Transverse colon (tissue), 4 donors: ENCODE results near the gene ICA1. TPM values are rescaled to one million over a fixed set of nuclear protein-coding genes. Genes with fewer than 3 reads are reported as not detected.

Source experiments
- DNase-seq: peaks from one replicate; pipeline ENCODE4 v3.0.0-alpha.2; 2019
- H3K27ac ChIP-seq, 4 donors: fragments of 200-600 bp; sonication (generic); 2 replicates each; pipeline ENCODE4 v1.5.1; 2016 to 2018; ENCODE audit warnings: inconsistent platforms in 4 of 4
- H3K27me3 ChIP-seq: fragments of 200-600 bp; sonication (generic); 2 replicates; pipeline ENCODE4 v1.5.1; 2017; ENCODE audit warnings: inconsistent platforms
- H3K36me3 ChIP-seq, 4 donors: fragments of 200-600 bp; sonication (generic); 2 replicates each; pipeline ENCODE4 v1.5.1; 2017 to 2019; ENCODE audit warnings: inconsistent platforms in 4 of 4
- H3K4me1 ChIP-seq, 4 donors: fragments of 200-600 bp; sonication (generic); 2 replicates each; pipeline ENCODE4 v1.5.1; 2017 to 2020; ENCODE audit warnings: inconsistent platforms in 4 of 4
- H3K4me3 ChIP-seq, 4 donors: fragments of 200-600 bp; sonication (generic); 1 replicate in 1 of 4; 2 replicates in 3 of 4; pipeline versions ENCODE4 v1.5.1 to v1.6.1; 2017 to 2019; ENCODE audit warnings: inconsistent platforms in 4 of 4
- H3K9me3 ChIP-seq, 2 donors: fragments of 200-600 bp; sonication (generic); 2 replicates each; pipeline ENCODE4 v1.5.1; 2017 to 2019; ENCODE audit warnings: inconsistent platforms in 2 of 2
- EP300 ChIP-seq: sonication (generic); formaldehyde crosslinking; IDR thresholded peaks from one replicate; pipeline ENCODE4 v1.6.1; 2017; ENCODE audit warnings: antibody characterized with exemption, low read depth
- POLR2A ChIP-seq: fragments of 450-650 bp; IDR thresholded peaks from one replicate; pipeline ENCODE4 v1.6.1; 2016; ENCODE audit warnings: antibody characterized with exemption, mild to moderate bottlenecking, moderate library complexity
- POLR2AphosphoS5 ChIP-seq, 3 donors: sonication (generic); formaldehyde crosslinking; IDR thresholded peaks; one replicate each; pipeline ENCODE4 v1.6.1; 2016; ENCODE audit warnings: antibody characterized with exemption in 3 of 3
- WGBS, 2 donors: methylation state at CpG; one replicate each; pipeline ENCODE4 v1.1.5; 2018; ENCODE audit warnings: low coverage in 1 of 2; 5-methylcytosine and 5-hydroxymethylcytosine counted together
- in situ Hi-C, 4 donors: fragments of 200-750 bp; cut with MboI; loops; one replicate each; pipeline versions ENCODE4 v1.15.0 to v1.15.1; 2017; ENCODE audit warnings: low sequenced_read_pairs in 3 of 4, low pct_ligation_motif_present in 1 of 4, low pct_unique_long_range_greater_than_20kb in 1 of 4
- intact Hi-C: fragments of 100-400 bp; cut with DNase I; formaldehyde crosslinking; loops from one replicate; pipeline ENCODE4 v1.15.1; 2023; ENCODE audit warnings: low total_unique reads
- total RNA-seq, 4 donors: library from RNA; depleted of rRNA; stranded (reverse); fragments of >200 nt; gene quantifications; one replicate each; pipeline ENCODE4 v1.1.0, GENCODE V29; 2016
- TF ChIP-seq, protein P1 (sequence below), 5 experiments: fragments of 200-600 bp in 3 of 5; fragments of 450-650 bp in 2 of 5; sonication (generic) in 3 of 5; IDR thresholded peaks; 1 replicate in 2 of 5; 2 replicates in 3 of 5; pipeline ENCODE4 v1.5.1; 2016 to 2017; ENCODE audit warnings: antibody characterized with exemption in 5 of 5, inconsistent platforms in 3 of 5, mild to moderate bottlenecking in 2 of 5, moderate library complexity in 1 of 5

Gene ICA1
- total RNA-seq, 4 donors from 2014 or later = 47.9 to 79.4 (median 54.3) TPM

DNA sequence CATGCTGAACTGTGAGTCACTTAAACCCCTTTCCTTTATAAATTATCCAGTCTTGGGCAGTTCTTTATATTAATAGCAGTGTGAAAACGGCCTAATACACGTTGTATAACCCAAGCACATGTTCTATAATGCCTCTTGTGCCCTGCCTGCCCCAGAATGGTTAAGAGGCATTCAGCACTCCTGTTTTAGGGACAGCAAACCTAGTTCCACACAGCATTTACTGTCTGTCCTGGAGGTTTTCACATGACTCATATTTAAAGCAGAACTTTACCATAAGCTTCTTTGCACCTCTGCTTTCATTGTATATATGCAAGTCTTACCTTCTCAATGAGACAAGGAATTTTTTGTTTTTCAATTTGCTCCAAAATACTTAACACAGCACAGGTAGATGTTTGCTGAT lies 144.8 kb downstream of the ICA1 start:
- in situ Hi-C loops (no loop called here), intact Hi-C loops (no loop called here)
- Histone ChIP-seq H3K27ac (no peak overlapping the region), H3K4me1 (no peaks in the 10 kb centered on the region), H3K4me3 (no peak overlapping the region), H3K27me3 (no peaks in the 10 kb centered on the region), H3K36me3 (peaks cover 0 to 4% (median 0%) of the 10 kb centered on the region in 4 donors), H3K9me3 (no peaks in the 10 kb centered on the region)
- TF ChIP-seq, protein P1, sequence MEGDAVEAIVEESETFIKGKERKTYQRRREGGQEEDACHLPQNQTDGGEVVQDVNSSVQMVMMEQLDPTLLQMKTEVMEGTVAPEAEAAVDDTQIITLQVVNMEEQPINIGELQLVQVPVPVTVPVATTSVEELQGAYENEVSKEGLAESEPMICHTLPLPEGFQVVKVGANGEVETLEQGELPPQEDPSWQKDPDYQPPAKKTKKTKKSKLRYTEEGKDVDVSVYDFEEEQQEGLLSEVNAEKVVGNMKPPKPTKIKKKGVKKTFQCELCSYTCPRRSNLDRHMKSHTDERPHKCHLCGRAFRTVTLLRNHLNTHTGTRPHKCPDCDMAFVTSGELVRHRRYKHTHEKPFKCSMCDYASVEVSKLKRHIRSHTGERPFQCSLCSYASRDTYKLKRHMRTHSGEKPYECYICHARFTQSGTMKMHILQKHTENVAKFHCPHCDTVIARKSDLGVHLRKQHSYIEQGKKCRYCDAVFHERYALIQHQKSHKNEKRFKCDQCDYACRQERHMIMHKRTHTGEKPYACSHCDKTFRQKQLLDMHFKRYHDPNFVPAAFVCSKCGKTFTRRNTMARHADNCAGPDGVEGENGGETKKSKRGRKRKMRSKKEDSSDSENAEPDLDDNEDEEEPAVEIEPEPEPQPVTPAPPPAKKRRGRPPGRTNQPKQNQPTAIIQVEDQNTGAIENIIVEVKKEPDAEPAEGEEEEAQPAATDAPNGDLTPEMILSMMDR (IDR thresholded peaks at IDR 0.05) = no peak
- TF ChIP-seq POLR2A (no peak), POLR2AphosphoS5 (IDR thresholded peaks at IDR 0.05) (no peak), EP300 (no peak)
- no peak for DNase-seq
- WGBS, 2 donors = 72% methylated on average over 2 of the region's 2 CpGs; no CpG with 5 or more reads in 1 of the 2 donors

DNA sequence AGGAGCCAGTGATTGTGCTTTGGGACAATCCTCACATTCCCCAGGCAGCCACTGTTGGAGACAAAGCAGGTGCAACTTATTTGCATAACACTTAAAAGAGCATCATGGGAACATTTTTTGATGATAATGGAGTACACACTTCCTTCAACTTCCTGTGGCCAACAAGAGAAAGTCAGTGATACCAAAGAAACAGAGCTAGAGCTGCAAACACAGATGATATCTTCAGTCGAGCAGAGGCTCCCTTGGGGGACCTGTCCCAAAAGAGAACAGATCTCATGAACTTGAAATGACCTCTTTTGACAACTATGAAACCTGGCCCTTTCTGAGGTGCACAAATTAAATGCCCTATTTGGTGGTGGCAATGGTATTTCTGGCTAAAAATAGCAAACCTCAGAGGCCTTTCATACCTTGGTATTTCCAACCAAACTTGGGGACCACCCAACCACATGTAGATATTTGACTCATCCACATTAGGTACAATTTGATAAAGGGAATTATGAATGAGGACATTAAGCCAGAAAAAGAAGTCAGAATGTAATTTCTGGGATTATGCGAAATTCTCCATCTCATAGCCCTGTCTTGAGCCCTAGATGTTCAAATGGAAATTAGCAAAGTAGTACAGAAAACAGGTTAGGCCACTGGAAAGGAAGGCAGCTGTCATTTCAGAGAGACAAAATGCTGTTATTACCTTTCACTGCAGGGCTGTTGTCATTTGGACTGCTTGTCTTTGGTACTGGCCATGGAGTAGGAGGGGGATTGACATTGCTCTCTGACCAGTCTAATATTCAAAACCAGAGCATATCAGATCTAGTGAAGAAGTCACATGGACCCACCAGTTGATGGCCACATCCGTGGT lies 146.2 kb downstream of the ICA1 start:
- Histone ChIP-seq H3K4me3 (no peak overlapping the region), H3K27ac (no peak overlapping the region), H3K27me3 (no peaks in the 10 kb centered on the region), H3K36me3 (peaks cover 0 to 4% (median 0%) of the 10 kb centered on the region in 4 donors), H3K9me3 (no peaks in the 10 kb centered on the region), H3K4me1 (no peaks in the 10 kb centered on the region)
- WGBS, 2 donors = 70 to 82% methylated on average over 2 to 3 of the region's 3 CpGs
- in situ Hi-C loops = no loop called here
- TF ChIP-seq POLR2A (no peak), EP300 (no peak), POLR2AphosphoS5 (IDR thresholded peaks at IDR 0.05) (no peak)
- TF ChIP-seq, protein P1 (IDR thresholded peaks at IDR 0.05) = no peak
- intact Hi-C loops = no loop called here
- DNase-seq = no peak

DNA sequence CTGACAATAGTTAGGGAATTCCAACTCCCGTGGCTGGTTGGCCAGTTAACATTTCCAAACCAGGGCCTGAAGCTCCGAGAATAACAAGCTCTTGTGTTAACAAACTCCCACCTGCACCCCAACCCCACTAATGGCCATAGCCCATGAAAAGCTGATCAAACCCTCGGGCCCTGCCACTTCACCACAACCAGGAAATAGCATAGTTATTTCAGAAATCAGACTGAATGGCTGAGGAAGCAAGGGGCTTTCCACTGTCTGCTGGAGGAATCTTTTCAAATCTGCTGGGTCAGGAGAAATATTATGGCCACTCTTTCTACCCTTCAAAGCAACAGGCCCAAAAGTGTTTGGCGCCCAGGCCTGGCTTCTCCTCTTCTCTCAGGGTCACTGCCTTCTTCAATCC lies 147.8 kb downstream of the ICA1 start:
- no peak overlapping the region for H3K4me3 ChIP-seq
- in situ Hi-C loops = no loop called here
- peaks cover 0 to 4% (median 0%) of the 10 kb centered on the region in 4 donors for H3K36me3 ChIP-seq
- 85 to 90% methylated on average over 1 to 4 of the region's 4 CpGs for WGBS, 2 donors
- no peak for TF ChIP-seq POLR2AphosphoS5 (IDR thresholded peaks at IDR 0.05)
- TF ChIP-seq EP300 = no peak
- TF ChIP-seq POLR2A = no peak
- TF ChIP-seq, protein P1 (IDR thresholded peaks at IDR 0.05) = no peak
- no peaks in the 10 kb centered on the region for H3K4me1 ChIP-seq
- no peak overlapping the region for H3K27ac ChIP-seq
- DNase-seq = no peak
- no peaks in the 10 kb centered on the region for H3K27me3 ChIP-seq
- intact Hi-C loops = no loop called here
- no peaks in the 10 kb centered on the region for H3K9me3 ChIP-seq

DNA sequence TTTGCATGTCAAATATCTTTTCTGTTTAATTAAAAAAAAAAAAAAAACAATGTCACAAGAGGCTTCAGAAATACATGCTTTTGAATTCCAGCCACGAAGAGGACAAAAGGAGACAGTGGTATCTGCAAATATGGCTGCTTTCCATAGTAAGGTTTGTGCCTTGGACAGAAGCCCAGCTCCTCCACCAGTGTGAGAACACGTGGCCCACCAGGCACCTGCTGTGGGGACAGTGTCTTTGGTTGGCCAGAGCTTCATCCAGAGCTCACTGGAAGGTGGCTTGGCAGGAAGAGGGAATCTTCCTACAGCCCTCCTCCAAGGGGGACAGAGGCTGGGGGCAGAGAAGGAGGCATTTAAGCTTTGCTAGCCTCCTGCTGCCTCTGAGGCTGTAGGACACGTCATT lies 148.8 kb downstream of the ICA1 start:
- in situ Hi-C loops (no loop called here), intact Hi-C loops (no loop called here)
- Histone ChIP-seq H3K4me1 (no peaks in the 10 kb centered on the region), H3K36me3 (peaks cover 0 to 4% (median 0%) of the 10 kb centered on the region in 4 donors), H3K27me3 (no peaks in the 10 kb centered on the region), H3K9me3 (no peaks in the 10 kb centered on the region), H3K4me3 (no peak overlapping the region), H3K27ac (no peak overlapping the region)
- no peak for DNase-seq
- TF ChIP-seq EP300 = no peak
- no peak for TF ChIP-seq POLR2AphosphoS5 (IDR thresholded peaks at IDR 0.05)
- TF ChIP-seq, protein P1 (IDR thresholded peaks at IDR 0.05) = no peak
- no peak for TF ChIP-seq POLR2A
- 94 to 100% methylated on average over 1 to 3 of the region's 3 CpGs for WGBS, 2 donors
